NCI-H128 (cell line): ENCODE data around the gene CD160.
"Not testable (repeated sequence)": the region's sequence is repeated elsewhere in the genome, so short reads cannot be mapped to it uniquely, and the experiment has no call there.

Source experiments
- DNase-seq: peaks from one replicate; lab custom pipeline; 2025; ENCODE audit not compliant: unreplicated experiment; lab: John Stamatoyannopoulos, UW

Gene CD160

GRCh38 chr1:145708063-145708462 lies 11.2 kb upstream of the CD160 start:
- no peak for DNase-seq

- no peak for DNase-seq
Measured at GRCh38 chr1:145710291-145711027, 8.8 kb upstream of the CD160 start.

- DNase-seq: no peak
Measured at GRCh38 chr1:145711213-145711651, 8.1 kb upstream of the CD160 start.

GRCh38 chr1:145714524-145715111 lies 4.7 kb upstream of the CD160 start:
- DNase-seq: no peak

GRCh38 chr1:145716641-145717345 lies 2.5 kb upstream of the CD160 start:
- DNase-seq: no peak

- no peak for DNase-seq
Measured at GRCh38 chr1:145717833-145718232, 1.5 kb upstream of the CD160 start.

GRCh38 chr1:145718465-145718864 lies 834 bp upstream of the CD160 start:
- DNase-seq: not testable (repeated sequence)

GRCh38 chr1:145720556-145720877 lies 1.2 kb downstream of the CD160 start:
- DNase-seq: no peak

- peak; percentile 31 for DNase-seq
Measured at GRCh38 chr1:145720878-145721671, 1.8 kb downstream of the CD160 start.

GRCh38 chr1:145726193-145726592 lies 6.9 kb downstream of the CD160 start:
- not testable (repeated sequence) for DNase-seq

GRCh38 chr1:145729196-145729595 lies 9.9 kb downstream of the CD160 start:
- no peak for DNase-seq

GRCh38 chr1:145729666-145730436 lies 10.6 kb downstream of the CD160 start:
- DNase-seq: no peak

- no peak for DNase-seq
Measured at GRCh38 chr1:145730467-145730866, 11.2 kb downstream of the CD160 start.

- no peak for DNase-seq
Measured at GRCh38 chr1:145730900-145731299, 11.6 kb downstream of the CD160 start.

GRCh38 chr1:145736191-145736590 lies 16.9 kb downstream of the CD160 start:
- no peak for DNase-seq

- DNase-seq: no peak
Measured at GRCh38 chr1:145740269-145740668, 21.0 kb downstream of the CD160 start.

GRCh38 chr1:145747398-145748247 lies 28.3 kb downstream of the CD160 start:
- no peak for DNase-seq

GRCh38 chr1:145750426-145750825 lies 31.1 kb downstream of the CD160 start:
- DNase-seq: no peak

- no peak for DNase-seq
Measured at GRCh38 chr1:145751491-145752037, 32.3 kb downstream of the CD160 start.
